Ovary (tissue), 9 donors: Measurements from ENCODE around the gene STAP1. TPM values are rescaled to one million over a fixed set of nuclear protein-coding genes. Genes with fewer than 3 reads are reported as not detected.
"Not testable (repeated sequence)": the region's sequence is repeated elsewhere in the genome, so short reads cannot be mapped to it uniquely, and the experiment has no call there.

Source experiments
- DNase-seq, 5 donors: peaks; one replicate each; pipeline ENCODE4 v3.0.0-alpha.2; 2019 to 2020
- H3K27ac ChIP-seq, 2 donors: fragments of 200-600 bp; one replicate each; pipeline versions ENCODE4 v1.5.1 to v1.8.0; 2019 to 2022
- H3K27me3 ChIP-seq: fragments of 200-600 bp; one replicate; pipeline ENCODE4 v1.8.0; 2022
- H3K36me3 ChIP-seq: fragments of 200-600 bp; sonication (generic); one replicate; pipeline ENCODE4 v1.5.1; 2019
- H3K4me1 ChIP-seq: one replicate; pipeline ENCODE4 v1.8.1; 2013; ENCODE audit warnings: mild to moderate bottlenecking, moderate library complexity; ENCODE audit not compliant: insufficient read depth
- H3K4me3 ChIP-seq: fragments of 200-600 bp; sonication (generic); one replicate; pipeline ENCODE4 v1.5.1; 2017
- H3K9me3 ChIP-seq, 2 donors: fragments of 200-600 bp in 1 of 2; sonication (generic) in 1 of 2; one replicate each; pipeline versions ENCODE4 v1.5.1 to v1.8.1; 2013 to 2019; ENCODE audit warnings: mild to moderate bottlenecking in 1 of 2, moderate library complexity in 1 of 2
- EP300 ChIP-seq: sonication (generic); formaldehyde crosslinking; IDR thresholded peaks from one replicate; pipeline ENCODE4 v1.6.1; 2017; ENCODE audit warnings: antibody characterized with exemption
- POLR2A ChIP-seq: fragments of 450-650 bp; IDR thresholded peaks from one replicate; pipeline ENCODE4 v1.6.1; 2017; ENCODE audit warnings: antibody characterized with exemption, mild to moderate bottlenecking, moderate library complexity
- WGBS, 3 donors: extraction: QIAGEN DNeasy Blood & Tissue Kit in 1 of 3; methylation state at CpG; one replicate each; pipeline versions ENCODE4 v1.1.5 to v1.1.7; 2013 to 2017; 5-methylcytosine and 5-hydroxymethylcytosine counted together
- intact Hi-C, 4 donors: fragments of 100-400 bp; cut with DNase I; formaldehyde crosslinking; loops; one replicate each; pipeline versions ENCODE4 v1.11.0 to v1.15.1; 2022 to 2023
- polyA plus RNA-seq, 2 donors: library from polyadenylated mRNA; stranded (reverse); fragments of 200-250 nt in 1 of 2; fragments of 350-450 nt in 1 of 2; fragmentation: Illumina TruSeq in 1 of 2; extraction: RNeasy Lipid Tissue Mini Kit (QIAGEN cat#74804) in 1 of 2; gene quantifications; one replicate each; pipeline ENCODE4 v1.2.3, GENCODE V29; 2013 to 2014
- total RNA-seq, 7 donors: library from RNA; depleted of rRNA in 2 of 7; stranded (reverse); fragments of >200 nt in 2 of 7; fragmentation: NEBNext Ultra II Directional in 3 of 7; extraction: Animal tissue kit (Norgen Biotek cat#: 25700) in 3 of 7; gene quantifications; one replicate each; pipeline versions ENCODE4 v1.1.0 to v1.2.4, GENCODE V29; 2016 to 2023
- TF ChIP-seq, protein P1 (sequence below), 3 donors: fragments of 450-650 bp in 2 of 3; fragments of 200-600 bp in 1 of 3; IDR thresholded peaks; one replicate each; pipeline versions ENCODE4 v1.5.1 to v1.8.0; 2016 to 2022; ENCODE audit warnings: antibody characterized with exemption in 3 of 3, mild to moderate bottlenecking in 1 of 3
- donor health status: DM: no; HTN: no; CAD: no; lungs with moderate emphysema.
- donor health status: DM: no; HTN: no; CAD: no.
- donor health status: Bipolar disorder and iron deficiency.
- donor health status: DM: yes; HTN: yes; CAD: no.
- donor health status: DM: no; HTN: no; CAD: no.
- donor health status: DM: yes; HTN: yes; CAD: no.

Gene STAP1
- total and polyA plus RNA-seq, 9 donors = 0.12 to 0.40 TPM; not detected in 7

GRCh38 chr4:67522230-67522629 lies 36.3 kb upstream of the STAP1 start:
- no peak for TF ChIP-seq POLR2A
- no peaks in the 10 kb centered on the region for H3K4me1 ChIP-seq
- H3K36me3 ChIP-seq = no peaks in the 10 kb centered on the region
- no peak for DNase-seq
- intact Hi-C loops = no loop called here
- WGBS, 3 donors = 61 to 65% (median 64%) methylated on average over 2 of the region's 2 CpGs
- no peaks in the 10 kb centered on the region for H3K27me3 ChIP-seq
- H3K9me3 ChIP-seq = no peaks in the 10 kb centered on the region
- H3K27ac ChIP-seq = no peak overlapping the region
- H3K4me3 ChIP-seq = no peak overlapping the region

DNA sequence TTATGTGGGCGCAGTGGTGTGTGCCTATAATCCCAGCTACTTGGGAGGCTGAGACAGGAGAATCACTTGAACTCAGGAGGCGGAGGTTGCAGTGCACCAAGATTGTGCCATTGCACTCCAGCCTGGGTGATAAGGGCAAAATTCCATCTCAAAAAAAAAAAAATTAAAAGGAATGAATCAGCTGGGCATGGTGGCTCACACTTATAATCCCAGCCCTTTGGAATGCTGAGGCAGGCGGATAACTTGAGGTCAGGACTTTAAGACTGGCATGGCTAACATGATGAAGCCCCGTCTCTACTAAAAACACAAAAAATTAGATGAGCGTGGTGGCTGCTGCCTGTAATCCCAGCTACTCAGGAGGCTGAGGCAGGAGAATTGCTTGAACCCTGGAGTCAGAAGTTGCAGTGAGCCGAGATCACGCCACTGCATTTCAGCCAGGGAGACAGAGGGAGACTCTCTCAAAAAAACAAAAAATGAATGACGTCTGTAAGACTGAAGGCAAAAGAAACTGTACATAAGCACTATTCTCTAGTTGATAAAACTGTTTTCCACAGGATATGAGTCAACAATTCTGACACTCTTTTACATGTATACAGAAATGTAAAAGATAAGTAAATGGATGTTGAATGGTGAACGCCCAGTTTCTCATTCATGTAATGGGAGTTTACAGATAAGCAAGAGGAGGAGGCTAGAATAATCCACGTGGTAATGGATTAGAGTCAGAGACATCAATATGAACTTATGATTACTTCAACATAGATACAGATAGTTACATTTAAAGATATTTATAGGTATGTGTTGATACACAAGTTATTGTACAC lies 35.5 kb upstream of the STAP1 start:
- no peaks in the 10 kb centered on the region for H3K4me1 ChIP-seq
- no peak for TF ChIP-seq EP300
- no peak for TF ChIP-seq POLR2A
- TF ChIP-seq, protein P1, sequence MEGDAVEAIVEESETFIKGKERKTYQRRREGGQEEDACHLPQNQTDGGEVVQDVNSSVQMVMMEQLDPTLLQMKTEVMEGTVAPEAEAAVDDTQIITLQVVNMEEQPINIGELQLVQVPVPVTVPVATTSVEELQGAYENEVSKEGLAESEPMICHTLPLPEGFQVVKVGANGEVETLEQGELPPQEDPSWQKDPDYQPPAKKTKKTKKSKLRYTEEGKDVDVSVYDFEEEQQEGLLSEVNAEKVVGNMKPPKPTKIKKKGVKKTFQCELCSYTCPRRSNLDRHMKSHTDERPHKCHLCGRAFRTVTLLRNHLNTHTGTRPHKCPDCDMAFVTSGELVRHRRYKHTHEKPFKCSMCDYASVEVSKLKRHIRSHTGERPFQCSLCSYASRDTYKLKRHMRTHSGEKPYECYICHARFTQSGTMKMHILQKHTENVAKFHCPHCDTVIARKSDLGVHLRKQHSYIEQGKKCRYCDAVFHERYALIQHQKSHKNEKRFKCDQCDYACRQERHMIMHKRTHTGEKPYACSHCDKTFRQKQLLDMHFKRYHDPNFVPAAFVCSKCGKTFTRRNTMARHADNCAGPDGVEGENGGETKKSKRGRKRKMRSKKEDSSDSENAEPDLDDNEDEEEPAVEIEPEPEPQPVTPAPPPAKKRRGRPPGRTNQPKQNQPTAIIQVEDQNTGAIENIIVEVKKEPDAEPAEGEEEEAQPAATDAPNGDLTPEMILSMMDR (IDR thresholded peaks at IDR 0.05) = no peak
- H3K4me3 ChIP-seq = no peak overlapping the region
- no peaks in the 10 kb centered on the region for H3K9me3 ChIP-seq
- intact Hi-C loops = no loop called here
- H3K27me3 ChIP-seq = no peaks in the 10 kb centered on the region
- DNase-seq = no peak
- no peaks in the 10 kb centered on the region for H3K36me3 ChIP-seq
- no peak overlapping the region for H3K27ac ChIP-seq
- 87 to 89% (median 88%) methylated on average over 10 of the region's 10 CpGs for WGBS, 3 donors

DNA sequence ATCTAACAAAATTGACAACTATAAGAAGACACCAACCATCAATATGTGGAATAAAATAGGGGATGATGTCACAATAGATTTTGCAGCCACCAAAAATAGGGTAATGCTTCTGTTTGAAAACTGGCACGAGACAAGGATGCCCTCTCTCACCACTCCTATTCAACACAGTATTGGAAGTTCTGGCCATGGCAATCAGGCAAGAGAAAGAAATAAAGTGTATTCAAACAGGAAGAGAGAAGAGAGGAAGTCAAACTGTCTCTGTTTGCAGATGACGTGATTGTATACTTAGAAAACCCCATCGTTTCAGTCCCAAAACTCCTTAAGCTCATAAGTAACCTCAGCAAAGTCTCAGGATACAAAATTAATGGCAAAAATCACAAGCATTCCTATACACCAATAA lies 34.4 kb upstream of the STAP1 start:
- H3K9me3 ChIP-seq, intact Hi-C loops, H3K36me3 ChIP-seq, H3K27ac ChIP-seq, DNase-seq, H3K4me1 ChIP-seq, H3K27me3 ChIP-seq, H3K4me3 ChIP-seq: not testable (repeated sequence)
- WGBS, 3 donors = 91 to 95% (median 93%) methylated on average over 3 of the region's 3 CpGs

- H3K27ac ChIP-seq = no peak overlapping the region
- 80 to 89% (median 81%) methylated on average over 4 of the region's 4 CpGs for WGBS, 3 donors
- no peaks in the 10 kb centered on the region for H3K27me3 ChIP-seq
- TF ChIP-seq EP300 (no peak), POLR2A (no peak)
- TF ChIP-seq, protein P1 (IDR thresholded peaks at IDR 0.05) = no peak
- H3K4me3 ChIP-seq = no peak overlapping the region
- intact Hi-C loops = no loop called here
- H3K4me1 ChIP-seq = peaks cover 1% of the 10 kb centered on the region
- no peak for DNase-seq
- H3K9me3 ChIP-seq = no peaks in the 10 kb centered on the region
- no peaks in the 10 kb centered on the region for H3K36me3 ChIP-seq
Observed at GRCh38 chr4:67531379-67531962, 27.1 kb upstream of the STAP1 start.

DNA sequence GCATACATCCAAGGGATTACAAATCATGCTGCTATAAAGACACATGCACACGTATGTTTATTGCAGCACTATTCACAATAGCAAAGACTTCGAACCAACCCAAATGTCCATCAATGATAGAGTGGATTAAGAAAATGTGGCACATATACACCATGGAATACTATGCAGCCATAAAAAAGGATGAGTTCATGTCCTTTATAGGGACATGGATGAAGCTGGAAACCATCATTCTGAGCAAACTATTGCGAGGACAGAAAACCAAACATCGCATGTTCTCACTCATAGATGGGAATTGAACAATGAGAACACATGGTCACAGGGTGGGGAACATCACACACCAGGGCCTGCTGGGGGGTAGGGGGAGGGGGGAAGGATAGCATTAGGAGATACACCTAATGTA lies 26.1 kb upstream of the STAP1 start:
- 93 to 96% (median 95%) methylated on average over 4 of the region's 4 CpGs for WGBS, 3 donors
- DNase-seq, intact Hi-C loops, H3K36me3 ChIP-seq, H3K9me3 ChIP-seq, H3K27ac ChIP-seq, H3K27me3 ChIP-seq, H3K4me1 ChIP-seq, H3K4me3 ChIP-seq: not testable (repeated sequence)

- H3K4me1 ChIP-seq = peaks cover 1% of the 10 kb centered on the region
- intact Hi-C loops = no loop called here
- WGBS, 3 donors = 96 to 99% (median 98%) methylated on average over 3 of the region's 3 CpGs
- no peak overlapping the region for H3K27ac ChIP-seq
- no peaks in the 10 kb centered on the region for H3K9me3 ChIP-seq
- no peak for TF ChIP-seq EP300
- TF ChIP-seq POLR2A = no peak
- TF ChIP-seq, protein P1 (IDR thresholded peaks at IDR 0.05) = no peak
- H3K36me3 ChIP-seq = no peaks in the 10 kb centered on the region
- DNase-seq = no peak
- H3K4me3 ChIP-seq = no peak overlapping the region
- H3K27me3 ChIP-seq = no peaks in the 10 kb centered on the region
Observed at GRCh38 chr4:67533112-67533511, 25.4 kb upstream of the STAP1 start.
